Endothelial cell of umbilical vein (primary cell): Measurements from ENCODE around the gene ODF2L.

Experiments
- EZH2 ChIP-seq: IDR thresholded peaks from 2 replicates; pipeline ENCODE4 v1.6.1; 2012; ENCODE audit warnings: borderline replicate concordance, low read depth, mild to moderate bottlenecking, moderate library complexity, low read length, inconsistent platforms; ENCODE audit not compliant: severe bottlenecking
- FOS ChIP-seq: IDR thresholded peaks from 2 replicates; pipeline ENCODE4 v1.6.1; 2011; ENCODE audit warnings: mild to moderate bottlenecking, low read length, moderate library complexity, borderline replicate concordance; ENCODE audit not compliant: insufficient read depth
- GATA2 ChIP-seq: IDR thresholded peaks from 2 replicates; pipeline ENCODE4 v1.7.0; 2011; ENCODE audit warnings: low read depth, mild to moderate bottlenecking, moderate library complexity, mixed read lengths, low read length; ENCODE audit not compliant: insufficient read length, insufficient read depth
- JUN ChIP-seq: IDR thresholded peaks from 2 replicates; pipeline ENCODE4 v1.6.1; 2011; ENCODE audit warnings: borderline replicate concordance, low read depth; ENCODE audit not compliant: insufficient read length, insufficient read depth
- POLR2A ChIP-seq: IDR thresholded peaks from 2 replicates; pipeline ENCODE4 v1.6.1; 2012; ENCODE audit warnings: low read depth, mild to moderate bottlenecking, control low read depth, low read length
- POLR2AphosphoS5 ChIP-seq: IDR thresholded peaks from 2 replicates; pipeline ENCODE4 v1.6.1; 2012; ENCODE audit warnings: low read depth, mild to moderate bottlenecking, control low read depth, low read length, moderate library complexity; ENCODE audit not compliant: insufficient read depth
- TF ChIP-seq, protein P1 (sequence below), 2 donors: IDR thresholded peaks; 1 replicate in 1 of 2; 2 replicates in 1 of 2; pipeline ENCODE4 v1.5.1; 2011; ENCODE audit warnings: low read length in 2 of 2, mild to moderate bottlenecking in 2 of 2, moderate library complexity in 2 of 2, control low read depth in 1 of 2, inconsistent platforms in 1 of 2, low read depth in 1 of 2; ENCODE audit not compliant: insufficient read depth in 1 of 2; ENCODE audit errors: extremely low read depth in 1 of 2
- TF ChIP-seq, protein P2 (sequence below): IDR thresholded peaks from 2 replicates; pipeline ENCODE4 v1.6.1; 2011; ENCODE audit not compliant: insufficient read depth, insufficient read length

DNA sequence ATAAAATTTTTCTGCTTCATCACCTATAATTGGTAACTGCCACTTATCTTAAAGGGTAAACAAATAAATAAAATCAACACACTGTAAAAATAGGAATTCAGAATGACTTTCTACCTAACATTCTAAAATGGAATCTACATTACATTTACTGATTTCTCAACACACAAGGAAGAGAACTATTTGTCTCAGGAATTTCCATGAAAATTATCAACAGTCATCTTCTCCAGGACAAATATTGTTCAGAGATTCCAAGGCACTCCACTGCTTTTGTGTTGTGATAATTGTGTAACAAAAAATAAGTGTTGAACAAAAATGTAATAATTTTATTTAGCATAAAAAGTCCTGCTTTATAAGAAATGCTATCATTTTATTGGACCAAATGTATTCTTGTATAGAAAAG, 7.3 kb downstream of the ODF2L start:
- TF ChIP-seq, protein P1, sequence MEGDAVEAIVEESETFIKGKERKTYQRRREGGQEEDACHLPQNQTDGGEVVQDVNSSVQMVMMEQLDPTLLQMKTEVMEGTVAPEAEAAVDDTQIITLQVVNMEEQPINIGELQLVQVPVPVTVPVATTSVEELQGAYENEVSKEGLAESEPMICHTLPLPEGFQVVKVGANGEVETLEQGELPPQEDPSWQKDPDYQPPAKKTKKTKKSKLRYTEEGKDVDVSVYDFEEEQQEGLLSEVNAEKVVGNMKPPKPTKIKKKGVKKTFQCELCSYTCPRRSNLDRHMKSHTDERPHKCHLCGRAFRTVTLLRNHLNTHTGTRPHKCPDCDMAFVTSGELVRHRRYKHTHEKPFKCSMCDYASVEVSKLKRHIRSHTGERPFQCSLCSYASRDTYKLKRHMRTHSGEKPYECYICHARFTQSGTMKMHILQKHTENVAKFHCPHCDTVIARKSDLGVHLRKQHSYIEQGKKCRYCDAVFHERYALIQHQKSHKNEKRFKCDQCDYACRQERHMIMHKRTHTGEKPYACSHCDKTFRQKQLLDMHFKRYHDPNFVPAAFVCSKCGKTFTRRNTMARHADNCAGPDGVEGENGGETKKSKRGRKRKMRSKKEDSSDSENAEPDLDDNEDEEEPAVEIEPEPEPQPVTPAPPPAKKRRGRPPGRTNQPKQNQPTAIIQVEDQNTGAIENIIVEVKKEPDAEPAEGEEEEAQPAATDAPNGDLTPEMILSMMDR (IDR thresholded peaks at IDR 0.05; ENCODE audit: extremely low read depth in 1 of 2, insufficient read depth in 1 of 2, low read depth in 1 of 2, low read length in 2 of 2): no peak
- TF ChIP-seq GATA2 (no peak), POLR2A (no peak), JUN (no peak), EZH2 (no peak), POLR2AphosphoS5 (no peak), FOS (no peak)
- TF ChIP-seq, protein P2, sequence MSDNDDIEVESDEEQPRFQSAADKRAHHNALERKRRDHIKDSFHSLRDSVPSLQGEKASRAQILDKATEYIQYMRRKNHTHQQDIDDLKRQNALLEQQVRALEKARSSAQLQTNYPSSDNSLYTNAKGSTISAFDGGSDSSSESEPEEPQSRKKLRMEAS: no peak
